ELR (cell line): Measurements from ENCODE around the gene PHOSPHO1.
A peak's percentile ranks its signal among the peaks of the same experiment; 100 is the strongest.

Experiments
- DNase-seq: peaks from one replicate; pipeline ENCODE4 v3.0.0-alpha.2; 2015; ENCODE audit warnings: low read depth

PHOSPHO1 gene

DNA sequence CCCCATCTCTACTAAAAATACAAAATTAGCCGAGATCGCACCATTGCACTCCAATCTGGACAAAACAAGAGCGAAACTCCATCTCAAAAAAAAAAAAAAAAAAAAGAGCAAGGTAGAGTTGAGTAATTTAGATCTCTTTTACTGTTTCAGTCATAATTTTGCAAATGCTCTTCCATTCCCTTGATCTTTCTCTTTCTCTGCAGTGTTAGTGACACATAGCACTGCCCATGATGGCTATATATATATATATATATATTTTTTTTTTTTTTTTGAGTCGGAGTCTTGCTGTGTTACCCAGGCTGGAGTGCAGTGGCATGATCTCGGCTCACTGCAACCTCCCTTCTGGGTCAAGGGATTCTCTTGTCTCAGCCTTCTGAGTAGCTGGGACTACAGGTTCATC is 12.2 kb upstream of the PHOSPHO1 start:
- DNase-seq: no peak

DNA sequence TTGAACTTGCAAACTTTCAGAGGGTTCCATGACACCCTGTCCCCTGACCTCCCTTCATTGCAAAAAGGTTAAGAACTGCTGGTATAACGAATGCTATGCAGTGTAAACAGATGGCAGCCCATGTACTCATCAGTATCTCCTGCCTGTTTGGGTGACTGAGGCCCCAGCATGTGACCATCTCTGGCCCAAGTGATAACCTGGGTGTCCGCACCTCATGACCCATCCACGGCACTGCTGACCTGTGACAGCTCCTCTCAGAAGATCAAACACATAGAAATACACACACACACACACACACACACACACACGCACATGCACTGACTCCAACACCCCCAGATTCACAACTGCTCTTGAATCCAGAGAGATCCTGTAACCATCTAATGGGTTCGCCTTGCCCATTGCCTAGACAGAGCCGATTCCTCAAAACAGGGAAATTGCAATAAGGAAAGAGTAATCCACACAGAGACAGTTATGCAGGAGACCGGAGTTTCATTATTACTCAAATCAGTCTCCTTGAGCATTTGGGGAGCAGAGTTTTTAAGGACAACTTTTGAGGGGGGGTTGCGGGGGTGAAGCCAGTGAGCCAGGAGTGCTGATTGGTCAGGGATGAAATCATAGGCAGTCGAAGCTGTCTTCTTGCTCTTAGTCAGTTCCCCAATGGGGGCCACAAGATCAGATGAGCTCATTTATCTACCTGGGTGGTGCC is 11.3 kb upstream of the PHOSPHO1 start:
- no peak for DNase-seq

DNA sequence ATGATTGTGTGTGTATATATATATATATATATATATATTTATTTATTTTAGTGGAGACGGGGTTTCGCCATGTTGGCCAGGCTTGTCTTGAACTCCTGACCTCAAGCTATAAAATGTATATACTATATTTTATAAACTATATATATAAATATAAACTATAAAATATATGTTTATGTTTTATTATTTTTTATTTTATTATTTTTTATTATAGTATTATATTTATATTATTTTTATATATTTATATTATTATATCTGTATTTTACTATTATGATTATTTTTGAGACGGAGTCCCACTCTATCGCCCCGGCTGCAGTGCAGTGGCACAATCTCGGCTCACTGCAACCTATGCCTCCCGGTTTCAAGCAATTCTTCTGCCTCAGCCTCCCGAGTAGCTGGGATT is 10.5 kb upstream of the PHOSPHO1 start:
- no peak for DNase-seq

DNA sequence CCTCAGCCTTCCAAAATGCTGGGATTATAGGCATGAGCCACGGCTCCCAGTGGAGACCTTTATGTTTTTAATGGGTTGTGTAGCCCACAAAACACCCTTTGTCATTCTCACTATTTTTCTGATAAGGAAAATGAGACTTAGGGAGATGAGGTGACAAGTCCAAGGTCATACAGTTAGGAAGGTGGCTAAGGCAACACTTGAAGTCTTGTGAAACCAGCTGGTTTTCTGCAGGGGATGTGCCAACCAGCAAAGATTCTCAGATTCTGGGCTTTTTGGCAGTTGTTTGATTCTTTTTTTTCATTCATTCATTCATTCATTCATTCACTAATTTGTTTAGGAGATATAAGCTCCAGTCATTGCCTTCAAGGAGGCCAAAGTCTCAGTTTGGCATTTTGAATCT is 10.0 kb upstream of the PHOSPHO1 start:
- no peak for DNase-seq

DNA sequence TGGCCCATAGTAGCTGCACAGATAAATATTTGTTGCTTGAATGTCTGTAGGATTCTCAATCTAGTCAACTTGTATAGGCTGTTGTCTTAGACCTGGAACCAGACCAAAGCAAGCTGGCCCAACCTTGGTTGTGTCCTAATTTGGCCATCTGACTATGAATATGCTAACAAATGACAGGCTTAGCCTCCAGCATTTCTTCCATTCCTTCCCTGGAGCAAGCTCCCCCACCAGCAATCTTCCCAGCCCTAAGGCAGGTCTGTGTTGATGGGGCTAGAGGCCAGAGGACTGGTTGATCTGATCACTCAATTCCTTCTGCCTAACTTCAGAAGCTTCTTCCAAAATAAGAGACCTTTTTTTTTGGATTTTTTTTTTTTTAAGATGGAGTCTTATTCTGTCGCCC is 9.4 kb upstream of the PHOSPHO1 start:
- DNase-seq: no peak

DNA sequence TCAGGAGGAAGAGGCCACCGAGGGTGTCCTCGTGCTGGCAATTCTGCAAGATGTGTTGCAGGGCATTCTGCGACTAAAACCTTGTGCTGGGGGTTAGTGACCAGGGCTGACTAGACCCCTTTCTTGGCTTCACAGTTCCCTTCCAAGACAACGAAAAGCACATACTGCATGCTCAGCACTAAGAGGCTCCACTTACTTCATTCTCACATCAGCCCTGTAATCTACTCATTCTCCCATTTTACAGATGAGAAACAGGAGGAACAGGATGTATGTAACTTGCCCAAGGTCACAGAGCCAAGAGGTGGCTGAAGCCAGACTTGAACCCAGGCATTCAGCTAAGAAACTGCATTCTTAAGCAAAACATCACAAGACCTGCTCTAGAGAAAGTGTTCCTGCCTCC is 5.3 kb upstream of the PHOSPHO1 start:
- no peak for DNase-seq

DNA sequence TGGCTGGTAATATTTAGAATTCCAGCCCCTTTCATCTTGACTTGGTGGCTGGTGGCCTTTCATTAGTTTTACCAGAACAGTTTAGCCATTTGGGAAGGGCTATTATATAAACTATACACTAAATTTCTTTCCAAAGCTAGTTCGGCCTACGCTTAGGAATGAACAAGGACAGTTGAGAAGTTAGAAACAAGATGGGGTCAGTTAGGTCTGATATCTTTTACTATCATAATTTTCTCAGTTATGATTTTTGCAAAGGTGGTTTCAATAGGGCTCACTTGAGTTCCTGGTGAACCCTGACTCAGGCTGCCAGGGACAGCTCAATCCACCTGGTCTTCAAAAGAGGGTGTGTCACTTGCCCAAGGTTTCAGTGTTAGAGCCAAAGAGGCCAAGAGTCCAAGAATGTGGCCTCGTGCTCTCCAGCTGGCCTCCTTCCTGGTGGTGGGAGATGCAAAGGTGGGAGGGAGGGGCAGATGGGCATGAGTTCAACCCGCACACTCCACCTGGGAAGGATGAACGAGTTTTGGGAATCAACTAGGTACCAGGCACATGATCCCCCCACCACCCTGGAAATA is 4.0 kb upstream of the PHOSPHO1 start:
- DNase-seq: no peak

DNA sequence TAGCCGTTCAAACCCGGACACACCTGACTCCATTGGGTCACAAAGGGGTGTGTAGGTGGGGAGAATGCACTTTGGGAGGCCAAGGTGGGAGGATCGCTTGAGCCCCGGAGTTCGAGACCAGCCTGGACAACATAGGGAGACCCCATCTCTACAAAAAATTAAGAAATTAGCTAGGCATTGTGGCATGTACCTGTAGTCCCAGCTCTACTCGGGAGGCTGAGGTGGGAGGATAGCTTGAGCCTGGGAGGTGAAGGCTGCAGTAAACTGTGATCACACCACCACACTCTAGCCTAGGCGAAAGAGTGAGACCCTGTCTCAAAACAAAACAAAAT is 942 bp upstream of the PHOSPHO1 start:
- no peak for DNase-seq

DNA sequence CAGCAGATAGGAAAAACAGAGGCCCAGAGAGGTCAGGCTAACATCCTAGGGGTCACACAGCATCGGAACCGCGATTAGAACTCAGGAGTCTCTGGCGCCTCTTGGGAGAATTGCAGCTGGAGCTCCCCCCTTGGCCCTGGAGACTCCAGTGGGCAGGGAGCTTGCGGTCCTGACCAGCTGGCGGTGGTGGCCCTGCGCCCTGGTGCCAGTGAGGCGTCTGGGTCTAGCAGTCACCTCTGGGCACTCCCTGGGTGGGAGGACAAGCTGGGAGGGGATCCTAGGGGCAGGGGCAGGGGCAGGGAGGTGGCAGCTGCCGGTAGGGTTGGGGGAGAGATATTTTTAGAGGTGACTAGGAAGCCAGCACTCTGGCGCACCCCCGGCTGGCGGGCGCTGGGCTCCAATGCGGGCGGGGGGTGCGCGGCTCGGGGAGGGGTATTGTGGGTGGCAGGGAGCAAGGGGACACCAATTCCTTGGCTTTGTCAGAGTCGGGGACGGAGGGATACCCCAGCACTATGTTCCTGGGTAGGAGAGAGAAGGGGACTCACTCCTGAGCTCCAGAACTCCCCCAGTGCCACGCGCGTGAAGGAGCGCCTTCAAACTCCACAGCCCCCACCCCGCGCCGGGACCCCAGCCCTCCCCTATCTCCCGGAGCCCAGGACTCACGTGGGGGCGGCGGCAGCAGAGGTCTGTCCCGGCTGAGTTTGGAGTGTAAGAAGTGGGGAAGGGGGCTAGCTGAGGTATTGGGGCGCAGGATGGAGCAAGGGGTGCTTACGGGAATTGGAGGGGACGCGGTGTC is 584 bp downstream of the PHOSPHO1 start:
- DNase-seq: no peak

DNA sequence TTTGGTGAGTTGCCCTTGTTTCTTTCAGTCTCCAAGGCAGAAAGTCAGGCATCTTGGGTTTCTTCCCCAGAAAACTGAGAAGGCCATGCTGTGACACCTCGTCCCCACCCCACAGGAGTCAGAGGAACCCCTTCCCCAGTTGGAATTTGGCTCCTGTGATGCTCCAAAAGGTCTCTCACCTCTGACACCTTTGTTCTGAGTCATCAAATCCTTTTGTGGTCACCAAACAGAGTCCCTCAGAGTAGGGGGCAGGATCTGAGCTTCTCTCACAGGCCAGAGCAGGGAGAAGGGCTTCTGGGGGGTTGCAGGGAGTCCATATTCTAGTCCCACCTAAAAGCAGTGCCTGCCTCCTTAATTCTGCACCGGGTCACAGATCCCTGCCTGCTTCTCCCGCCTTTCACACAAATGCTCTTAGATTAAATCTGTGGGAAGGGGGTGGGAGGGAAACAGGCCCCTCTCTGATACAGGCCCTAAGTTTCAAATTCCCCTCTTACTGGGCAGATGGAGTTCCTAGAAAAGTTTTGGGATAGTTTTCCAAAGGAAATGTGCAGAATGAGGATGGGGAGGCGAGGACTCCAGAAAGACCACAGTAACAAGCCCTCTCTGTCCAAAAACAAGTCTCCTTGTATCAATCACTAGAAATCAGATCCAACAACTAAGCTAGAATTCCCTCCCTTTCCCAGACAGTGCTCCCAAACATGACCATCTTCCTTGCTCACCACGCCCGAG is 1.3 kb downstream of the PHOSPHO1 start:
- no peak for DNase-seq

DNA sequence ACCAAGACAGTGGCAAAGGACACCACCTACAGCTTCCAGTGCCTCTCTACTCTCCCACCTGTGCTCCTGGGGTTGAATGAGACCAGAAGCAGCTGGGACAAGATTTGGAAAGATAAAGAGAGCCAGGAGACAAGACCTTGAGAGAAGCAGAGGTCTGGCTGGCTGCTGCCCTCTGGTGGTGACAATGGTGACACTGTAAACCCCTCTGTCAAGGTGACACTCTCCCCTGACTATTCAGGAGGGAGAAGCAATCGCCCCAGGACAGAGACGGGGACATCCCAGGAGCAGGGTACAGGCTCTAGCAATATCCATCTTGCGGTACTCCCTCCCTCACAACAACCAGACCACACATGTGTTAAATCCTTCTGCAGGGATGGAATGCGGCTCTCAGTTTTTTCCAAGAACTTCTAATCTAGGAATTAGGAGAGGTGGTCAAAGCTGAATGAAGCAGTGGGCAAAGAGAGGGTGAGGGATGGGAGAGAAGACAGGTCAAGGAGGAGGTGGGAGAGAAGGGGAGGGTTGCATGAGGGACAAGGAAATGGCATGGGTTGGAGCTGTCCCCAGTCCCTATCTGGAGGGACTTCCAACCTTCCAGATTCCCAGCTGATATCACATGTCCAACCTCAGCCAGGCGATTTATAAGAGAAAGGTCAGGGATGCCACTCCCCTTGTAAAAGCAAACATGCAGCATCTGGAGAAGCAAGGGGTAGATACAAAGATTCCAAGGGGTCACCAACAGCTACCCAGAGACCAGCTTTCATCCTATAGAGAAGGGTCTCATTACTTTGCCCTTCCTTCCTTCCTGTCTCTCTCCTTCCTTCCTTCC is 2.9 kb downstream of the PHOSPHO1 start:
- DNase-seq: peak; percentile 80

DNA sequence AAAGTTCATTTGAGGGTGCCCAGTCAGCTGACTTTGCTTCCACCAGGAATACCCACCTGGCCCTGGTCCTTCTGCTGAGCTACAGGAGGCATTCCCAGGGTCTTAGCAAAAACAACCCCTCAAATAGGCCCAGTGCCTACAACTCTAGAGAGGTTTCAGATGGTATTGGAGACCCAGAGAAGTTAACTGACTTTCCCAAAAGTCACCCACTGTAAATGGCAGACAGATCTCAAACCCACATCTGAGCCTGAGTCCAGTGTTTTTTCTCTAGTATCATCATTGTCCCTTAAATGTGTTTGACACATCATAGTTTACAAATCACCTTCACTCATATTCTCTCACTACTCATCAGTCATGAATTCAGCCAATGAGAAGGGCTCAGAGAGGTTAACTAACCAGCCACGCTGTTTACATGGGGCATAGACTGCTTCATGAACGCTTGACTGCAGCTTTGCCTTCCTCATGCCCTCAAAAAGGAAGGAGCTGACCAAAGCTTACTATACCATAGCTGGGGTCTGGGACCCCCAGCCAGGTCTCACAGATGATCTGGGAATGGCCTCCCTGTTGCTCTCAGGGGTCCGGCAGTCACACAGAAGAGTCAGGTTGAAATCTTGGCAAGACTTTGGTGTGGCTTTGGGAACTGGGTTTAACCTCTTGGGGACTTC is 3.7 kb downstream of the PHOSPHO1 start:
- no peak for DNase-seq

DNA sequence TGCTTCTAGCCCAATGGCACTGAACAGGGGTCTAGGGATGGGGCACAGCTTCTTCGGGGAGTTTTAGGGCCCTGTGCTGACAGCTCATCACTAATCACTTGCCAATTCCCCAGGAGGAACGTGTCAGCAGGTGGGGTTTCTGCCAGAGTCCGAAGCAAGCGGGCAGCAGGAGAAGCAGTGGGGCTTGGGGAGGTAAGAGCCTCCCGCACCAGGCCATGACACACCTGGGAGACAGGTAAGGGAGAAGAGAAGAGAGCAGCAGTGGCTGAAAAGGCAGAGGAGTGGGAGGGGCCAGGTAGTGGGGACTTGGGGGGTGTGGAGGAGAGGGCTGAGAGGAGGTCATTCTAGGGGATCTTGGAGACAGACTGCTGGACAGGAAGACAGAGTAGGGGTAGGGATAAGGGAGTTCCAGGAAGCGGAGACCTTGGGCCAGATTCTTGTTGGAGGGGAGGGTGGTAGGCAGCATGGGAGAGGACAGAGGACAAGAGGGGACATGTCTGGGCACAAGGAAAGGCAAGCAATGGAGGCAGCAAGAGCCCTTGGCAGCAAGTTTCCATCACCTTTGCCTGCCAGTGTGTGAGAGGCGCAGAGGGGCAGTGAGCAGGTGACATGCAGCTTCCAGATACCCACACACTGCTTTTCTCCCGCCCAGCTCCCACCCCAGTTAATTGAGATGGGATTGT is 4.9 kb downstream of the PHOSPHO1 start:
- no peak for DNase-seq

DNA sequence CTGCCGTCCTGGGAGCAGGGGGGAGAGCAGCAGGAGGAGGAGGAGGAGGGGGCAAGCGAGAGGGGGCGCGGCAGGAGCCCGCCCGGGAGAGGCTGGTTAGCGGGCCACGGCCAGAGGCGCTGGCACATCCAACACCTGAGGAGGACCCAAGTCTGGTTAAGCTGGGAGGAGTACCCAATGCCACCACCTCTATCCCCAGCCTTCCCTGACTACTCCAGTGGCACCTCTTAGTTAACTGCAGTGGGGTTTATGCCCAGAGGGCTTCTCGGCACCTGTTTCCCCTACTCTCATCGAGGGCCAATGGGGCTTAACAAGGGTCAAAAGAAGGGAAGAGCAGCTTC is 5.6 kb downstream of the PHOSPHO1 start:
- DNase-seq: no peak

DNA sequence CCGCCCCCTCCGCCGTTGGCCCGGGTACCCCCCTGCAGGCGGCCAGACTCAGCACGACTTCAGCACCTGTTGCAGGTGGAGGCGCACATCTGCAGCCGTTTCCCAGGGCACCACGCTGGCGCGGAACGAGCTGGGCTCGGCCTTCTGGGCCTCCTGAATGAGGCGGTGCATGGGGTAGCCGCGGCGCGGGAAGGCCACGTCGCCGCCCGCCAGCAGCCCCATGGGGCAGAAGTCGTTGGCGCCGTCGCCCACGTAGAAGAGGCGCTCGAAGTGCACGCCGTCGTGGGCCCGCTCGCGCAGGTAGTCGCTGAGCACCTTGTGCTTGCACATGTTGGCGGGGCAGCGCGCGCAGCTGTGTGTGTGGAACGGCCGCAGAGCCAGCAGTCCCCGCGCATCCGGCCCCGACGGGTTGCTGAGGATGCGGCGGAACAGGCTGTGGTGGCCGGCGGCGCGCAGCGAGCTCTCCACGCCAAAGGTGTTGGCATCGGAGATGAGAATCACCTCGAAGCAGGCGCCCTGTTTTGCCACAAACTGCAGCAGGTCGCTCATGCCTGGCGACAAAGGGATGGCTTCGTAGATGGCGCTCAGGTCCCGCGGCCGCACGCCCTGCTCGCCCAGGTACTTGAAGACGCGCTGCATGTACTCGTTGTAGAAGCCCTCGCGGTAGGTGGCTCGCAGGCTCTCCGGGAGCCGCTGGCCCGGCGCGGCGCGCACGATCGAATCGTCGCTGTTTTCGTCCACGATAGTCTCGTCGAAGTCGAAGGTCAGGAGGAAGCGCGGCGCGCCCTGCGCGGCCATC is 6.2 kb downstream of the PHOSPHO1 start:
- DNase-seq: peak; percentile 25

DNA sequence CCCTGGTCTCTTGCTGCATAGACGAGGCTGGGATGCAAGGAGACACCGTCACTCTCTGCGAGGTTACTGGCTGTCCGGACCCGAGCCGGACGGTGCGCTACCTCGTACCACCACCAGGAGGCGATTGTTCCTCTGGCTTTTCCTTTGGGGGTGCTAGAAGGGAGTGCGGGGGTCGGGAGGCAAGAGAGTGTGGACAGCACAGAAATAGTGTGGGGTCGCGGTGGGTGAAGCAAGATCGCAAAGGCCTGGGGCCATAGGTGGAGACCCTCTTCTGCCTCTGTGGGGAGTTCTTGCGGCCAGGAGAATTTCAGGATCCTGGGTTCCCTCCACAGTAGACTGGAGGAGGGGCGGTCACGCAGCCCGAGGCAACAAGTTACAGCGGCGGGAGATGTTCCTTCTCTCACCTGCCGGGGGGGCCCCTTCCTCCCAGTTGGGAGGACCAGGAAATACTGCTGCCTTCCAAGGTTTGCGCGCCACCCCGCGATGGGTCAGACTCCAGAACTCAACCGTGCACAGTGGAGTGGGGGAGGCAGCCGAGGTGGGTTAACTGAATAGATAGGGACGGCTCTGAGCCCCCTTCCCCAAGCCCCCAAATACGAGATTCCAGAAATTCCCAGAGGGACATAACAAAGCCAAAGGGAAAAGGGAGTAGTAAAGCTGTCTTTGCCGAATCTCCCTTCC is 6.9 kb downstream of the PHOSPHO1 start:
- peak; percentile 61 for DNase-seq

DNA sequence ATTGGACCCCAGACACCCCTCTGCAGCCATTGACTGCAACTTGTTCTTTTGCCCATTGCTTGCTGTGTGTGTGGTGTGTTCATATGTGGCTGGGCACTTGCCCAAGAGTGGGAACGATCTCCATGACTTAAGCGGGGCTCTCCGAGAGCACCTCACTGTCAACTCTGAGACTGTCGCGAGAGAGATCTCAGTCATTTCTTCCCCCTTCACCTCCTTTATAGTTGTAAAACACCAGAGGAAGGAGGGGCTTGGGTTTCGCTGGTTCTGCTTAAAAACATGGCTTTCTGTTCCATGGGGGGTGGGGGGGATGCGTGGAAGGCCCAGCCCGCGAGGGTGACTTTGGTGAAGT is 7.4 kb downstream of the PHOSPHO1 start:
- DNase-seq: no peak

DNA sequence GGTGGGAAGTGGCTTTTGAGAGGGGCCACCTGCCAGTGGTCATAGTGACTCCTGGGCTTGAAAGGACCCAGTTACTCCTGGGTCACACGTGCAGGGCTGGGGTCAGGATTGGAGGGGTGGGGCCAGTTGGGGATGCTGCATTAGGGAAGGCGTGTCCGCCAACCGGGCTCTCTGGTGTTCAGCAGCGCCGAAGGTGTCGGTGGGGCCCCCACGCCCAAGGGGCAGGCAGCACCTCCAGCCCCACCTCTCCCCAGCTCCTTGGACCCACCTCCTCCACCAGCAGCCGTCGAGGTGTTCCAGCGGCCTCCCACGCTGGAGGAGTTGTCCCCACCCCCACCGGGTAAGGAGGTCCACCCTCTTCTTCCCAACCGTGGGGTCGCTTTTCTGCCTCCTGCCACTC is 10.6 kb downstream of the PHOSPHO1 start:
- DNase-seq: no peak
